ENCODE data around the gene EXO1.

EXO1 gene

GRCh38 chr1:241895013-241895412 is 47.0 kb downstream of the EXO1 start:
- no peak for DNase-seq

- DNase-seq = no peak
Observed at GRCh38 chr1:241896670-241896962, 48.6 kb downstream of the EXO1 start.

GRCh38 chr1:241899210-241899609 is 51.2 kb downstream of the EXO1 start:
- DNase-seq = no peak

- no peak for DNase-seq
Observed at GRCh38 chr1:241900381-241900780, 52.4 kb downstream of the EXO1 start.

GRCh38 chr1:241902391-241903065 is 54.5 kb downstream of the EXO1 start:
- DNase-seq = no peak

- DNase-seq = no peak
Observed at GRCh38 chr1:241916196-241916595, 68.2 kb downstream of the EXO1 start.

GRCh38 chr1:241917487-241917886 is 69.5 kb downstream of the EXO1 start:
- no peak for DNase-seq

- DNase-seq = no peak
Observed at GRCh38 chr1:241918879-241919278, 70.9 kb downstream of the EXO1 start.

GRCh38 chr1:241924080-241924808 is 76.2 kb downstream of the EXO1 start:
- DNase-seq = no peak

- no peak for DNase-seq
Observed at GRCh38 chr1:241926141-241926540, 78.1 kb downstream of the EXO1 start.

GRCh38 chr1:241927321-241927720 is 79.3 kb downstream of the EXO1 start:
- DNase-seq = no peak

- no peak for DNase-seq
Observed at GRCh38 chr1:241932845-241933244, 84.8 kb downstream of the EXO1 start.

GRCh38 chr1:241934201-241934848 is 86.3 kb downstream of the EXO1 start:
- DNase-seq = no peak

GRCh38 chr1:241934866-241935265 is 86.9 kb downstream of the EXO1 start:
- no peak for DNase-seq
